DND-41 (cell line): ENCODE measurements around the gene SGPL1.

ENCODE experiments used
- ATAC-seq: fragments of 200-7000 bp; cut with Tn5 transposase; 3 replicates; pipeline ENCODE4 v1.9.1; 2021; ENCODE audit warnings: low read depth; ENCODE audit not compliant: insufficient read depth
- DNase-seq: peaks from one replicate; pipeline ENCODE4 v3.0.0-alpha.2; 2020
- H2AFZ ChIP-seq: 2 replicates; pipeline ENCODE4 v1.6.0; 2012; ENCODE audit warnings: low read depth, low read length
- H3K27ac ChIP-seq: 2 replicates; pipeline ENCODE4 v1.5.1; 2012; ENCODE audit warnings: low read length, inconsistent platforms
- H3K27me3 ChIP-seq: fragments of 200-600 bp; sonication (generic); 2 replicates; pipeline ENCODE4 v1.6.0; 2012; ENCODE audit warnings: low read length, mild to moderate bottlenecking, inconsistent platforms; ENCODE audit not compliant: insufficient read depth, poor library complexity
- H3K36me3 ChIP-seq: 2 replicates; pipeline ENCODE4 v1.5.1; 2012; ENCODE audit warnings: low read length, inconsistent platforms; ENCODE audit not compliant: insufficient read depth
- H3K4me1 ChIP-seq: 2 replicates; pipeline ENCODE4 v1.5.1; 2012; ENCODE audit warnings: mild to moderate bottlenecking, low read length; ENCODE audit not compliant: insufficient read depth
- H3K4me2 ChIP-seq: 2 replicates; pipeline ENCODE4 v1.6.0; 2012; ENCODE audit warnings: mild to moderate bottlenecking, moderate library complexity, low read length, inconsistent platforms; ENCODE audit not compliant: insufficient read depth
- H3K4me3 ChIP-seq, 2 experiments: fragments of 200-600 bp in 1 of 2; shearing (Covaris generic) in 1 of 2; 2 replicates each; pipeline ENCODE4 v1.5.1; 2012 to 2016; ENCODE audit warnings: inconsistent platforms in 2 of 2, low read length in 2 of 2, mild to moderate bottlenecking in 2 of 2, low read depth in 1 of 2, moderate library complexity in 1 of 2
- H3K79me2 ChIP-seq: 2 replicates; pipeline ENCODE4 v1.6.0; 2012; ENCODE audit warnings: low read length, inconsistent platforms; ENCODE audit not compliant: insufficient read depth
- H3K9ac ChIP-seq: 2 replicates; pipeline ENCODE4 v1.6.0; 2012; ENCODE audit warnings: low read depth, mild to moderate bottlenecking, inconsistent platforms, low read length, moderate library complexity
- H3K9me3 ChIP-seq: 2 replicates; pipeline ENCODE4 v1.5.1; 2012; ENCODE audit warnings: low read length, moderate library complexity, mild to moderate bottlenecking, inconsistent platforms; ENCODE audit not compliant: insufficient read depth, severe bottlenecking
- H4K20me1 ChIP-seq: 2 replicates; pipeline ENCODE4 v1.6.0; 2012; ENCODE audit warnings: low read length; ENCODE audit not compliant: insufficient read depth
- CTCF ChIP-seq: IDR thresholded peaks from 2 replicates; pipeline ENCODE4 v1.5.1; 2012; ENCODE audit warnings: borderline replicate concordance, low read length, moderate library complexity, mild to moderate bottlenecking; ENCODE audit not compliant: poor library complexity, severe bottlenecking; ENCODE audit errors: extremely low read depth
- EZH2 ChIP-seq: IDR thresholded peaks from 3 replicates; pipeline ENCODE4 v1.6.1; 2012; ENCODE audit warnings: borderline replicate concordance, low read depth, mild to moderate bottlenecking, moderate library complexity, low read length, inconsistent platforms; ENCODE audit not compliant: severe bottlenecking

SGPL1 gene

GRCh38 chr10:70811881-70812280, 3.9 kb upstream of the SGPL1 start:
- H3K9ac ChIP-seq: no peak overlapping the region
- H3K36me3 ChIP-seq: no peaks in the 10 kb centered on the region
- TF ChIP-seq EZH2: no peak
- TF ChIP-seq CTCF: no peak
- no peak overlapping the region for H3K4me3 ChIP-seq
- no peak for ATAC-seq
- DNase-seq: no peak
- peaks cover 7% of the 10 kb centered on the region for H3K79me2 ChIP-seq
- H3K27ac ChIP-seq: no peak overlapping the region
- no peak overlapping the region for H2AFZ ChIP-seq
- H4K20me1 ChIP-seq: no peaks in the 10 kb centered on the region
- no peaks in the 10 kb centered on the region for H3K9me3 ChIP-seq
- H3K4me2 ChIP-seq: no peak overlapping the region
- peaks cover 16% of the 10 kb centered on the region for H3K4me1 ChIP-seq
- no peaks in the 10 kb centered on the region for H3K27me3 ChIP-seq

GRCh38 chr10:70812814-70813213, 2.9 kb upstream of the SGPL1 start:
- peaks cover 12% of the 10 kb centered on the region for H3K79me2 ChIP-seq
- no peak for ATAC-seq
- H4K20me1 ChIP-seq: no peaks in the 10 kb centered on the region
- H3K4me2 ChIP-seq: no peak overlapping the region
- peaks cover 25% of the 10 kb centered on the region for H3K4me1 ChIP-seq
- no peaks in the 10 kb centered on the region for H3K9me3 ChIP-seq
- TF ChIP-seq CTCF (no peak), EZH2 (no peak)
- H3K9ac ChIP-seq: no peak overlapping the region
- H3K27ac ChIP-seq: no peak overlapping the region
- no peaks in the 10 kb centered on the region for H3K27me3 ChIP-seq
- DNase-seq: no peak
- no peak overlapping the region for H2AFZ ChIP-seq
- no peaks in the 10 kb centered on the region for H3K36me3 ChIP-seq
- no peak overlapping the region for H3K4me3 ChIP-seq

GRCh38 chr10:70814126-70814525, 1.6 kb upstream of the SGPL1 start:
- Histone ChIP-seq H3K27ac (no peak overlapping the region), H3K4me1 (peaks cover 25% of the 10 kb centered on the region), H3K9ac (no peak overlapping the region), H4K20me1 (no peaks in the 10 kb centered on the region), H3K9me3 (no peaks in the 10 kb centered on the region), H3K79me2 (peaks cover 12% of the 10 kb centered on the region), H3K27me3 (no peaks in the 10 kb centered on the region), H3K4me3 (no peak overlapping the region), H2AFZ (no peak overlapping the region), H3K36me3 (peaks cover 6% of the 10 kb centered on the region; the same call in 1 of the 2 replicates), H3K4me2 (no peak overlapping the region)
- DNase-seq (no peak), ATAC-seq (no peak)
- no peak for TF ChIP-seq EZH2
- TF ChIP-seq CTCF: no peak
